Thymus (tissue), 14 donors: ENCODE results near the gene TMX3. TPM values are rescaled to one million over a fixed set of nuclear protein-coding genes. Genes with fewer than 3 reads are reported as not detected.

Source experiments
- DNase-seq, 9 donors: peaks; one replicate each; pipeline ENCODE4 v3.0.0-alpha.2; 2013; ENCODE audit warnings: low spot score in 9 of 9, low read depth in 6 of 9, missing footprints in 1 of 9
- H3K27ac ChIP-seq, 2 donors: one replicate each; pipeline ENCODE4 v1.5.1; 2013; ENCODE audit warnings: control low read depth in 1 of 2, low read depth in 1 of 2, low read length in 1 of 2, mild to moderate bottlenecking in 1 of 2, moderate library complexity in 1 of 2
- H3K27me3 ChIP-seq, 2 donors: one replicate each; pipeline ENCODE4 v1.5.1; 2013; ENCODE audit warnings: low read length in 1 of 2; ENCODE audit not compliant: control insufficient read depth in 2 of 2, insufficient read depth in 1 of 2
- H3K36me3 ChIP-seq, 2 donors: one replicate each; pipeline ENCODE4 v1.5.1; 2013; ENCODE audit warnings: low read length in 1 of 2, mild to moderate bottlenecking in 1 of 2, moderate library complexity in 1 of 2; ENCODE audit not compliant: control insufficient read depth in 2 of 2, insufficient read depth in 2 of 2
- H3K4me1 ChIP-seq, 2 donors: one replicate each; pipeline ENCODE4 v1.5.1; 2013; ENCODE audit warnings: low read length in 2 of 2; ENCODE audit not compliant: control insufficient read depth in 2 of 2, insufficient read depth in 2 of 2
- H3K4me3 ChIP-seq, 2 donors: one replicate each; pipeline ENCODE4 v1.5.1; 2013; ENCODE audit warnings: low read length in 2 of 2, control low read depth in 1 of 2, mild to moderate bottlenecking in 1 of 2
- H3K9me3 ChIP-seq, 2 donors: one replicate each; pipeline ENCODE4 v1.5.1; 2013; ENCODE audit warnings: low read length in 1 of 2, mild to moderate bottlenecking in 1 of 2; ENCODE audit not compliant: control insufficient read depth in 2 of 2, insufficient read depth in 1 of 2
- WGBS: extraction: QIAGEN DNeasy Blood & Tissue Kit; methylation state at CpG from one replicate; pipeline ENCODE4 v1.1.7; 2013; 5-methylcytosine and 5-hydroxymethylcytosine counted together
- long read RNA-seq, 10 donors: transcript quantifications; one replicate each; lab custom pipeline, GENCODE V29; 2026
- polyA plus RNA-seq: library from polyadenylated mRNA; stranded (reverse); fragments of 200-250 nt; gene quantifications from one replicate; pipeline ENCODE4 v1.2.3, GENCODE V29; 2013
- total RNA-seq: library from RNA; stranded (reverse); fragments of 120-200 nt; gene quantifications from one replicate; pipeline ENCODE4 v1.2.4, GENCODE V29; 2013
- donor health status: healthy.

TMX3 gene
- total RNA-seq (37.2 TPM), polyA plus RNA-seq (45.4 TPM)
- long read RNA-seq, donor 1, result 0 reads
- long read RNA-seq, donor 2, full-length matches to known transcripts, result 19 of 19 reads
- long read RNA-seq, donor 2, partial matches to known transcripts, result 0 of 19 reads
- long read RNA-seq, donor 2, other reads (novel, unspliced or antisense), result 0 of 19 reads
- long read RNA-seq, donor 3, full-length matches to known transcripts, result 9 of 9 reads
- long read RNA-seq, donor 3, partial matches to known transcripts, result 0 of 9 reads
- long read RNA-seq, donor 3, other reads (novel, unspliced or antisense), result 0 of 9 reads
- long read RNA-seq, donor 4, full-length matches to known transcripts, result 4 of 4 reads
- long read RNA-seq, donor 4, partial matches to known transcripts, result 0 of 4 reads
- long read RNA-seq, donor 4, other reads (novel, unspliced or antisense), result 0 of 4 reads
- long read RNA-seq, donor 5, full-length matches to known transcripts, result 13 of 13 reads
- long read RNA-seq, donor 5, partial matches to known transcripts, result 0 of 13 reads
- long read RNA-seq, donor 5, other reads (novel, unspliced or antisense), result 0 of 13 reads
- long read RNA-seq, donor 6, full-length matches to known transcripts, result 4 of 4 reads
- long read RNA-seq, donor 6, partial matches to known transcripts, result 0 of 4 reads
- long read RNA-seq, donor 6, other reads (novel, unspliced or antisense), result 0 of 4 reads
- long read RNA-seq, donor 7, full-length matches to known transcripts, result 7 of 7 reads
- long read RNA-seq, donor 7, partial matches to known transcripts, result 0 of 7 reads
- long read RNA-seq, donor 7, other reads (novel, unspliced or antisense), result 0 of 7 reads
- long read RNA-seq, donor 8, full-length matches to known transcripts, result 3 of 3 reads
- long read RNA-seq, donor 8, partial matches to known transcripts, result 0 of 3 reads
- long read RNA-seq, donor 8, other reads (novel, unspliced or antisense), result 0 of 3 reads
- long read RNA-seq, donor 9, full-length matches to known transcripts, result 4 of 4 reads
- long read RNA-seq, donor 9, partial matches to known transcripts, result 0 of 4 reads
- long read RNA-seq, donor 9, other reads (novel, unspliced or antisense), result 0 of 4 reads
- long read RNA-seq, donor 10, full-length matches to known transcripts, result 3 of 3 reads
- long read RNA-seq, donor 10, partial matches to known transcripts, result 0 of 3 reads
- long read RNA-seq, donor 10, other reads (novel, unspliced or antisense), result 0 of 3 reads

GRCh38 chr18:68714712-68715496 is at the start of gene TMX3:
TSS of gene TMX3 (minus strand) at chr18:68715108. CDS start at chr18:68714981, 127 bp downstream.
- Histone ChIP-seq H3K27ac (peak within 1 kb of the TSS; percentile 67 to 85), H3K27me3 (no peaks in the 10 kb centered on the region), H3K36me3 (peaks cover 14 to 22% of the 10 kb centered on the region in 2 donors), H3K9me3 (no peaks in the 10 kb centered on the region), H3K4me1 (peaks cover 2 to 8% of the 10 kb centered on the region in 2 donors), H3K4me3 (peak within 1 kb of the TSS; percentile 72 to 88)
- under 1% methylated on average over 70 of the region's 70 CpGs for WGBS
- peak; percentile 80 to 96 (median 89) for DNase-seq

- no peak for DNase-seq
- no peaks in the 10 kb centered on the region for H3K4me1 ChIP-seq
- no peak overlapping the region for H3K27ac ChIP-seq
- no peaks in the 10 kb centered on the region for H3K27me3 ChIP-seq
- no peaks in the 10 kb centered on the region for H3K36me3 ChIP-seq
- H3K4me3 ChIP-seq, result no peak overlapping the region
- WGBS, result 93% methylated on average over 2 of the region's 2 CpGs
- no peaks in the 10 kb centered on the region for H3K9me3 ChIP-seq
These were observed 49.1 kb upstream of the TMX3 start for GRCh38 chr18:68764016-68764415.

- H3K4me3 ChIP-seq, result no peak overlapping the region
- no peaks in the 10 kb centered on the region for H3K36me3 ChIP-seq
- H3K27ac ChIP-seq, result no peak overlapping the region
- no peaks in the 10 kb centered on the region for H3K4me1 ChIP-seq
- H3K27me3 ChIP-seq, result no peaks in the 10 kb centered on the region
- DNase-seq, result no peak
- H3K9me3 ChIP-seq, result no peaks in the 10 kb centered on the region
- 98% methylated on average over 2 of the region's 2 CpGs for WGBS
These were observed 48.2 kb upstream of the TMX3 start for GRCh38 chr18:68763083-68763482.

GRCh38 chr18:68759308-68759707 is 44.4 kb upstream of the TMX3 start:
- Histone ChIP-seq H3K27ac (no peak overlapping the region), H3K9me3 (no peaks in the 10 kb centered on the region), H3K27me3 (no peaks in the 10 kb centered on the region), H3K4me1 (no peaks in the 10 kb centered on the region), H3K36me3 (no peaks in the 10 kb centered on the region), H3K4me3 (no peak overlapping the region)
- WGBS, result 95% methylated on average over 2 of the region's 2 CpGs
- no peak for DNase-seq

GRCh38 chr18:68757126-68757525 is 42.2 kb upstream of the TMX3 start:
- no peak overlapping the region for H3K4me3 ChIP-seq
- whole genome bisulfite sequencing, result 95% methylated on average over 1 of the region's 1 CpG
- H3K36me3 ChIP-seq, result no peaks in the 10 kb centered on the region
- H3K27ac ChIP-seq, result no peak overlapping the region
- H3K9me3 ChIP-seq, result no peaks in the 10 kb centered on the region
- H3K27me3 ChIP-seq, result no peaks in the 10 kb centered on the region
- DNase-seq, result no peak
- no peaks in the 10 kb centered on the region for H3K4me1 ChIP-seq

GRCh38 chr18:68742206-68742605 is 27.3 kb upstream of the TMX3 start:
- H3K27ac ChIP-seq, result no peak overlapping the region
- WGBS, result 96% methylated on average over 1 of the region's 1 CpG
- no peaks in the 10 kb centered on the region for H3K27me3 ChIP-seq

GRCh38 chr18:68740966-68741365 is 26.1 kb upstream of the TMX3 start:
- Histone ChIP-seq H3K27me3 (no peaks in the 10 kb centered on the region), H3K4me3 (no peak overlapping the region), H3K36me3 (no peaks in the 10 kb centered on the region), H3K27ac (no peak overlapping the region), H3K9me3 (no peaks in the 10 kb centered on the region), H3K4me1 (no peaks in the 10 kb centered on the region)
- DNase-seq, result no peak
- 97% methylated on average over 1 of the region's 1 CpG for whole genome bisulfite sequencing

More at GRCh38 chr18:68742206-68742605, 27.3 kb upstream of the TMX3 start:
- H3K4me3 ChIP-seq, result no peak overlapping the region
- H3K9me3 ChIP-seq, result no peaks in the 10 kb centered on the region
- no peak for DNase-seq
- no peaks in the 10 kb centered on the region for H3K36me3 ChIP-seq
- H3K4me1 ChIP-seq, result no peaks in the 10 kb centered on the region

GRCh38 chr18:68739462-68739861 is 24.6 kb upstream of the TMX3 start:
- Histone ChIP-seq H3K4me3 (no peak overlapping the region), H3K27ac (no peak overlapping the region), H3K27me3 (no peaks in the 10 kb centered on the region), H3K36me3 (no peaks in the 10 kb centered on the region), H3K9me3 (no peaks in the 10 kb centered on the region), H3K4me1 (no peaks in the 10 kb centered on the region)
- WGBS, result 97% methylated on average over 1 of the region's 1 CpG
- DNase-seq, result no peak
